ENCODE results near the gene MDK. TPM values are rescaled to one million over a fixed set of nuclear protein-coding genes. Genes with fewer than 3 reads are reported as not detected.
A peak's percentile ranks its signal among the peaks of the same experiment; 100 is the strongest.

MDK gene
- total and polyA plus RNA-seq, 2 of the 4 experiments (the other 2 are of a cell fraction) = 25.8 to 377 TPM

- H2BK120ac ChIP-seq (ENCODE audit: low read depth, low read length) = peak within 1 kb of the TSS; percentile 26; the same call in 1 of the 2 replicates
- CTCF ChIA-PET = interaction anchor here (0.6 to 1.0 kb wide), 4 partner anchors 14 to 320 kb away, joined by 5 to 6 read pairs (median 6); no protein-coding TSS in a partner anchor
- peak within 1 kb of the TSS; percentile 91 for H3K14ac ChIP-seq (replicated peaks; ENCODE audit: low read depth, low read length)
- H2BK5ac ChIP-seq (ENCODE audit: low read depth, low read length, poor library complexity, severe bottlenecking) = no peak within 1 kb of the TSS
- H3K36me3 ChIP-seq (ENCODE audit: control insufficient read depth, insufficient read depth, low read length) = no peaks in the 10 kb centered on the region
- POLR2A ChIA-PET (ENCODE audit: unreplicated experiment) = no interaction called here
- H2AFZ ChIP-seq (replicated peaks; ENCODE audit: low read length, poor library complexity) = peak within 1 kb of the TSS; percentile 98
- H3K9me1 ChIP-seq (ENCODE audit: insufficient read depth, low read length) = peaks cover 8% of the 10 kb centered on the region
- peak within 1 kb of the TSS; percentile 41 for H4K91ac ChIP-seq (ENCODE audit: insufficient read depth, low read depth, low read length)
- peak within 1 kb of the TSS; percentile 20; the same call in 1 of the 3 replicates for H2BK15ac ChIP-seq (ENCODE audit: low read depth, low read length)
- peaks cover 21 to 48% of the 10 kb centered on the region in 2 experiments for H3K79me1 ChIP-seq (ENCODE audit: low read depth in 1 of 2, low read length in 2 of 2)
- H4K20me1 ChIP-seq (ENCODE audit: insufficient read depth, low read length) = peaks cover 25% of the 10 kb centered on the region
- dilution Hi-C loops (cut with HindIII; ENCODE audit: low sequenced_read_pairs, unreplicated experiment) (no loop called here), in situ Hi-C loops (cut with MboI; ENCODE audit: low sequenced_read_pairs) (no loop called here), intact Hi-C loops (cut with micrococcal nuclease) (no loop called here)
- H3K9ac ChIP-seq (ENCODE audit: low read depth, low read length) = peak within 1 kb of the TSS; percentile 81
- no peak within 1 kb of the TSS for H3K18ac ChIP-seq (ENCODE audit: low read depth, low read length)
- peak within 1 kb of the TSS; percentile 98 for H3K4me3 ChIP-seq (ENCODE audit: insufficient read depth, low read depth, low read length)
- H2AK5ac ChIP-seq (ENCODE audit: low read depth, low read length) = peak within 1 kb of the TSS; percentile 47
- H3K27ac ChIP-seq (ENCODE audit: insufficient read depth, low read length) = peak within 1 kb of the TSS; percentile 19; the same call in 1 of the 2 replicates
- 16% methylated on average over 37 of the region's 80 CpGs; no CpG with 5 or more reads in 1 of the 2 experiments for WGBS, 2 experiments (ENCODE audit: extremely low coverage in 2 of 2, insufficient read length in 1 of 2)
- BruUV-seq (replicated peaks) = no TSS peak
- H2BK20ac ChIP-seq (ENCODE audit: low read depth, low read length) = no peak within 1 kb of the TSS
- peak within 1 kb of the TSS; percentile 78 for H3K4ac ChIP-seq (ENCODE audit: low read depth, low read length)
- peak; percentile 74 for DNase-seq
- ATAC-seq (ENCODE audit: low read depth) = peak; percentile 94
- peak within 1 kb of the TSS; percentile 49 for H3K56ac ChIP-seq (ENCODE audit: extremely low read depth, insufficient read depth, low read length)
- peaks cover 14% of the 10 kb centered on the region for H3K4me1 ChIP-seq (ENCODE audit: control insufficient read depth, insufficient read depth, low read length)
- H3K9me3 ChIP-seq (ENCODE audit: control insufficient read depth, insufficient read depth, low read length) = no peaks in the 10 kb centered on the region
- H3K27me3 ChIP-seq (ENCODE audit: control insufficient read depth, insufficient read depth, low read length) = peaks cover 6% of the 10 kb centered on the region; the same call in 1 of the 2 replicates
- peak within 1 kb of the TSS; percentile 25 for H4K5ac ChIP-seq (ENCODE audit: low read depth, low read length)
- H4K8ac ChIP-seq (ENCODE audit: low read depth in 2 of 2, low read length in 2 of 2) = peak within 1 kb of the TSS; percentile 9 to 93; a peak in 2 of 4 replicates
- peak within 1 kb of the TSS; percentile 98 for H2AK9ac ChIP-seq (replicated peaks; ENCODE audit: low read depth, low read length, poor library complexity)
- H3K4me2 ChIP-seq (ENCODE audit: low read depth, low read length) = peak within 1 kb of the TSS; percentile 99
- peak within 1 kb of the TSS; percentile 96 for H3K23ac ChIP-seq (ENCODE audit: low read depth, low read length)
- TF ChIP-seq CTCF (conservative IDR thresholded peaks at IDR 0.05; ENCODE audit: low read depth, low read length) (peak; percentile 98), MXI1 (IDR thresholded peaks at IDR 0.05; ENCODE audit: borderline replicate concordance, low read depth, low read length) (peak; percentile 72; the same call in 1 of the 2 replicates), POLR2A (IDR thresholded peaks at IDR 0.05; ENCODE audit: low read depth, low read length) (no peak), MAFK (IDR thresholded peaks at IDR 0.05; ENCODE audit: low read depth, low read length) (no peak), RCOR1 (IDR thresholded peaks at IDR 0.05; ENCODE audit: insufficient replicate concordance, low read length) (no peak), SMC3 (IDR thresholded peaks at IDR 0.05; ENCODE audit: low read depth, low read length) (peak; percentile 66), FOS (IDR thresholded peaks at IDR 0.05; ENCODE audit: low read depth, low read length) (no peak), MAZ (IDR thresholded peaks at IDR 0.05; ENCODE audit: borderline replicate concordance, low read depth, low read length) (peak; percentile 90; the same call in 1 of the 2 replicates), USF2 (IDR thresholded peaks at IDR 0.05; ENCODE audit: low read depth, low read length) (no peak), CEBPB (IDR thresholded peaks at IDR 0.05; ENCODE audit: low read depth, low read length) (no peak), CHD1 (IDR thresholded peaks at IDR 0.05; ENCODE audit: low read depth, low read length) (no peak), RAD21 (IDR thresholded peaks at IDR 0.05; ENCODE audit: low read length) (peak; percentile 65), BHLHE40 (IDR thresholded peaks at IDR 0.05; ENCODE audit: low read depth, low read length) (0 out of 2 replicates have a peak, but pooled peaks have one; percentile 24), NFE2L2 (IDR thresholded peaks at IDR 0.05; ENCODE audit: low read depth, low read length) (no peak), RFX5 (IDR thresholded peaks at IDR 0.05; ENCODE audit: low read depth, low read length) (no peak)
Measured at GRCh38 chr11:46346886-46347636, 34.4 kb upstream of the MDK start, which contains the start of gene DGKZ. Gene DGKZ, plus strand, starts transcription at chr11:46347463. Its CDS starts 197 bp downstream, at chr11:46347660.

Data from IMR-90 (cell line).